GM12878 (cell line): ENCODE results near the gene RERE. TPM values are rescaled to one million over a fixed set of nuclear protein-coding genes. Genes with fewer than 3 reads are reported as not detected.

ENCODE experiments used
- ATAC-seq: fragments of 200-7000 bp; cut with Tn5 transposase; 3 replicates; pipeline ENCODE4 v1.9.1; 2020; ENCODE audit warnings: mild to moderate bottlenecking, moderate library complexity
- BruUV-seq: library from RNA; stranded (reverse); fragments of 400-500 nt; replicated peaks from 2 replicates; lab custom pipeline; 2021; lab: Mats Ljungman, UMichigan
- CTCF ChIA-PET: fragments of 300-600 bp; sonication (Branson Sonifier 250); formaldehyde crosslinking; extraction: SDS; loops from one replicate; lab custom pipeline; 2021; ENCODE audit warnings: inconsistent platforms; lab: Yijun Ruan, JAX
- POLR2A ChIA-PET: fragments of 350-600 bp; formaldehyde crosslinking; extraction: SDS; loops from one replicate; lab custom pipeline; 2021; ENCODE audit warnings: inconsistent platforms; lab: Charles Lee
- RAD21 ChIA-PET: fragments of 300-600 bp; sonication (Branson Sonifier 250); formaldehyde crosslinking; loops from one replicate; lab custom pipeline; 2023; ENCODE audit warnings: antibody characterized with exemption; ENCODE audit not compliant: unreplicated experiment; lab: Charles Lee
- SMC1A ChIA-PET: fragments of 300-600 bp; sonication (Branson Sonifier 250); formaldehyde crosslinking; loops from one replicate; lab custom pipeline; 2023; ENCODE audit not compliant: unreplicated experiment, uncharacterized antibody; lab: Charles Lee
- DNase-seq: peaks from one replicate; pipeline ENCODE4 v3.0.0-alpha.2; 2011; ENCODE audit warnings: low read depth, low spot score
- FAIRE-seq: peaks from 3 replicates; lab custom pipeline; 2011; peaks lifted over from hg19 to GRCh38; lab: Jason Lieb, UNC
- H2AFZ ChIP-seq: 2 replicates; pipeline ENCODE4 v1.6.0; 2011; ENCODE audit warnings: low read depth, low read length, control low read depth; ENCODE audit not compliant: control insufficient read depth
- H3K27ac ChIP-seq: 2 replicates; pipeline ENCODE4 v1.5.1; 2011; ENCODE audit warnings: control low read depth; ENCODE audit not compliant: control insufficient read depth, insufficient read depth
- H3K27me3 ChIP-seq, 2 experiments: replicated peaks in 1 of 2; 2 replicates each; pipeline versions ENCODE4 v1.6.0 to v1.6.1; 2011; ENCODE audit warnings: low read length in 1 of 2; ENCODE audit not compliant: control insufficient read depth in 2 of 2, insufficient read depth in 2 of 2
- H3K36me3 ChIP-seq, 2 experiments: 2 replicates each; pipeline ENCODE4 v1.5.1; 2011; ENCODE audit warnings: low read length in 1 of 2; ENCODE audit not compliant: control insufficient read depth in 2 of 2, insufficient read depth in 2 of 2
- H3K4me1 ChIP-seq: 2 replicates; pipeline ENCODE4 v1.6.1; 2011; ENCODE audit warnings: mild to moderate bottlenecking, low read length, moderate library complexity, mixed read lengths; ENCODE audit not compliant: control insufficient read depth, insufficient read depth
- H3K4me2 ChIP-seq: 2 replicates; pipeline ENCODE4 v1.6.0; 2011; ENCODE audit warnings: control low read depth; ENCODE audit not compliant: control insufficient read depth, insufficient read depth
- H3K4me3 ChIP-seq: fragments of 200-600 bp; sonication (generic); 2 replicates; pipeline ENCODE4 v1.5.1; 2016
- H3K79me2 ChIP-seq: 2 replicates; pipeline ENCODE4 v1.6.0; 2011; ENCODE audit warnings: low read length; ENCODE audit not compliant: control insufficient read depth, insufficient read depth
- H3K9ac ChIP-seq: 2 replicates; pipeline ENCODE4 v1.8.0; 2011; ENCODE audit warnings: low read length, control low read depth, mixed read lengths; ENCODE audit not compliant: control insufficient read depth, insufficient read depth
- H3K9me3 ChIP-seq: replicated peaks from 3 replicates; pipeline ENCODE4 v1.5.1; 2011; ENCODE audit warnings: mild to moderate bottlenecking, low read length; ENCODE audit not compliant: control insufficient read depth, insufficient read depth
- H4K20me1 ChIP-seq: 2 replicates; pipeline ENCODE4 v1.6.0; 2011; ENCODE audit not compliant: control insufficient read depth, insufficient read depth
- BRCA1 ChIP-seq: IDR thresholded peaks from 2 replicates; pipeline ENCODE4 v1.6.1; 2011; ENCODE audit warnings: low read depth, low read length, improper control_type of control experiment
- EED ChIP-seq: sonication (generic); IDR thresholded peaks from 2 replicates; pipeline ENCODE4 v1.6.1; 2016; ENCODE audit warnings: antibody characterized with exemption, low read depth
- GABPA ChIP-seq: IDR thresholded peaks from 2 replicates; pipeline ENCODE4 v1.6.1; 2014; ENCODE audit warnings: antibody characterized with exemption, low read depth, mild to moderate bottlenecking, inconsistent platforms
- GATAD2B ChIP-seq: fragments of 450-650 bp; conservative IDR thresholded peaks from 2 replicates; pipeline ENCODE4 v1.6.1; 2017; ENCODE audit warnings: low read depth, mild to moderate bottlenecking, moderate library complexity
- HDGF ChIP-seq: fragments of 450-650 bp; IDR thresholded peaks from 2 replicates; pipeline ENCODE4 v1.6.1; 2016; ENCODE audit warnings: antibody characterized with exemption
- MXI1 ChIP-seq: fragments of 150-350 bp; IDR thresholded peaks from 2 replicates; pipeline ENCODE4 v1.6.1; 2011; ENCODE audit warnings: low read depth, mild to moderate bottlenecking, inconsistent platforms, low read length, improper control_type of control experiment
- POLR2AphosphoS5 ChIP-seq: IDR thresholded peaks from 2 replicates; pipeline ENCODE4 v1.6.1; 2011; ENCODE audit warnings: mild to moderate bottlenecking, low read length, inconsistent platforms
- SIX5 ChIP-seq: IDR thresholded peaks from 2 replicates; pipeline ENCODE4 v1.6.1; 2011; ENCODE audit warnings: mild to moderate bottlenecking, low read depth, low read length, moderate library complexity; ENCODE audit not compliant: severe bottlenecking
- TCF7 ChIP-seq: IDR thresholded peaks from 2 replicates; pipeline ENCODE4 v1.6.1; 2014; ENCODE audit warnings: antibody characterized with exemption, borderline replicate concordance
- ZZZ3 ChIP-seq: IDR thresholded peaks from 2 replicates; pipeline ENCODE4 v1.6.1; 2011; ENCODE audit warnings: low read depth; ENCODE audit not compliant: control insufficient read depth, insufficient read length
- WGBS: methylation state at CpG from one replicate; pipeline ENCODE4 v1.1.6; 2016; ENCODE audit warnings: low lambda C conversion rate; ENCODE audit not compliant: insufficient replicate concordance, insufficient coverage; ENCODE audit errors: missing lambda C conversion rate; 5-methylcytosine and 5-hydroxymethylcytosine counted together
- in situ Hi-C: fragments of 300-500 bp; cut with MboI; formaldehyde crosslinking; loops from 9 replicates; pipeline ENCODE4 v1.14.3; 2018; ENCODE audit warnings: mixed read lengths
- intact Hi-C: fragments of 100-400 bp; cut with micrococcal nuclease; formaldehyde crosslinking; loops from one replicate; pipeline ENCODE4 v1.14.2; 2022; ENCODE audit not compliant: unreplicated experiment
- polyA plus RNA-seq, 11 experiments: library from polyadenylated mRNA; depleted of rRNA in 4 of 11; unstranded in 6 of 11; stranded (reverse) in 5 of 11; fragments of >200 nt; fragmentation: Nextera tagmentation in 4 of 11; fragmentation: Illumina TruSeq in 1 of 11; extraction: Ambion mirVana in 4 of 11; extraction: Trizol in 1 of 11; gene quantifications; 1 replicate in 1 of 11; 2 replicates in 10 of 11; pipeline versions ENCODE4 v1.2.1 to v1.2.3, GENCODE V29; 2011 to 2016; ENCODE audit warnings: inconsistent platforms in 2 of 11, missing spikeins in 2 of 11, low read depth in 1 of 11
- total RNA-seq, 4 experiments: library from RNA; depleted of rRNA in 3 of 4; stranded (reverse); fragments of >200 nt in 3 of 4; fragmentation: Illumina TruSeq in 1 of 4; extraction: Trizol in 1 of 4; gene quantifications; 2 replicates each; pipeline versions ENCODE4 v1.2.1 to v1.2.3, GENCODE V29; 2013 to 2021
- TF ChIP-seq, protein P1 (sequence below): fragments of 450-650 bp; IDR thresholded peaks from 2 replicates; pipeline ENCODE4 v1.6.1; 2014; ENCODE audit warnings: mild to moderate bottlenecking
- TF ChIP-seq, protein P2 (sequence below): fragments of 450-650 bp; IDR thresholded peaks from 2 replicates; pipeline ENCODE4 v1.6.1; 2017; ENCODE audit warnings: antibody characterized with exemption, mild to moderate bottlenecking, moderate library complexity

Gene RERE
- total and polyA plus RNA-seq, 10 of the 15 experiments (the other 5 are each of a cell fraction or from before 2014, with no cell fraction given), result 5.2 to 60.5 (median 20.2) TPM

- H3K27me3 ChIP-seq, result no peaks in the 10 kb centered on the region
- no peaks in the 10 kb centered on the region for H4K20me1 ChIP-seq
- H3K9ac ChIP-seq, result no peak overlapping the region
- POLR2A ChIA-PET, result interaction anchor here (0.6 kb wide), 1 partner anchor 334 kb away, joined by 4 read pairs; no protein-coding TSS in a partner anchor
- H3K4me1 ChIP-seq, result no peaks in the 10 kb centered on the region
- no peak overlapping the region for H3K27ac ChIP-seq
- no peak overlapping the region for H3K4me3 ChIP-seq
- SMC1A ChIA-PET, result interaction anchor here (1.4 to 3.6 kb wide), 2 partner anchors 281 to 297 kb away, joined by 5 to 47 read pairs; no protein-coding TSS in a partner anchor
- no peaks in the 10 kb centered on the region for H3K36me3 ChIP-seq
- no TSS peak for BruUV-seq
- intact Hi-C loops (loop anchor here (5.0 kb wide), 1 partner anchor 330 kb away; no protein-coding TSS in a partner anchor), in situ Hi-C loops (loop anchor here (5.0 kb wide), 1 partner anchor 290 kb away; no protein-coding TSS in a partner anchor)
- ATAC-seq (no peak), FAIRE-seq (no peak), DNase-seq (no peak)
- WGBS, result 71% methylated on average over 17 of the region's 17 CpGs
- no peak overlapping the region for H3K4me2 ChIP-seq
- no peaks in the 10 kb centered on the region for H3K9me3 ChIP-seq
- TF ChIP-seq TCF7, result no peak
- TF ChIP-seq POLR2AphosphoS5, result no peak
- TF ChIP-seq HDGF, result no peak
- TF ChIP-seq, protein P1, sequence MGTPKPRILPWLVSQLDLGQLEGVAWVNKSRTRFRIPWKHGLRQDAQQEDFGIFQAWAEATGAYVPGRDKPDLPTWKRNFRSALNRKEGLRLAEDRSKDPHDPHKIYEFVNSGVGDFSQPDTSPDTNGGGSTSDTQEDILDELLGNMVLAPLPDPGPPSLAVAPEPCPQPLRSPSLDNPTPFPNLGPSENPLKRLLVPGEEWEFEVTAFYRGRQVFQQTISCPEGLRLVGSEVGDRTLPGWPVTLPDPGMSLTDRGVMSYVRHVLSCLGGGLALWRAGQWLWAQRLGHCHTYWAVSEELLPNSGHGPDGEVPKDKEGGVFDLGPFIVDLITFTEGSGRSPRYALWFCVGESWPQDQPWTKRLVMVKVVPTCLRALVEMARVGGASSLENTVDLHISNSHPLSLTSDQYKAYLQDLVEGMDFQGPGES, result no peak
- no peak for TF ChIP-seq ZZZ3
- TF ChIP-seq MXI1, result no peak
- no peak for TF ChIP-seq GABPA
- TF ChIP-seq, protein P2, sequence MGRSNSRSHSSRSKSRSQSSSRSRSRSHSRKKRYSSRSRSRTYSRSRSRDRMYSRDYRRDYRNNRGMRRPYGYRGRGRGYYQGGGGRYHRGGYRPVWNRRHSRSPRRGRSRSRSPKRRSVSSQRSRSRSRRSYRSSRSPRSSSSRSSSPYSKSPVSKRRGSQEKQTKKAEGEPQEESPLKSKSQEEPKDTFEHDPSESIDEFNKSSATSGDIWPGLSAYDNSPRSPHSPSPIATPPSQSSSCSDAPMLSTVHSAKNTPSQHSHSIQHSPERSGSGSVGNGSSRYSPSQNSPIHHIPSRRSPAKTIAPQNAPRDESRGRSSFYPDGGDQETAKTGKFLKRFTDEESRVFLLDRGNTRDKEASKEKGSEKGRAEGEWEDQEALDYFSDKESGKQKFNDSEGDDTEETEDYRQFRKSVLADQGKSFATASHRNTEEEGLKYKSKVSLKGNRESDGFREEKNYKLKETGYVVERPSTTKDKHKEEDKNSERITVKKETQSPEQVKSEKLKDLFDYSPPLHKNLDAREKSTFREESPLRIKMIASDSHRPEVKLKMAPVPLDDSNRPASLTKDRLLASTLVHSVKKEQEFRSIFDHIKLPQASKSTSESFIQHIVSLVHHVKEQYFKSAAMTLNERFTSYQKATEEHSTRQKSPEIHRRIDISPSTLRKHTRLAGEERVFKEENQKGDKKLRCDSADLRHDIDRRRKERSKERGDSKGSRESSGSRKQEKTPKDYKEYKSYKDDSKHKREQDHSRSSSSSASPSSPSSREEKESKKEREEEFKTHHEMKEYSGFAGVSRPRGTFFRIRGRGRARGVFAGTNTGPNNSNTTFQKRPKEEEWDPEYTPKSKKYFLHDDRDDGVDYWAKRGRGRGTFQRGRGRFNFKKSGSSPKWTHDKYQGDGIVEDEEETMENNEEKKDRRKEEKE, result no peak
- no peak for TF ChIP-seq BRCA1
- TF ChIP-seq GATAD2B, result no peak
- no peak for TF ChIP-seq SIX5
- TF ChIP-seq EED, result no peak
- CTCF ChIA-PET, result interaction anchor here (1.6 to 7.3 kb wide), 6 partner anchors 10 to 329 kb away, joined by 6 to 161 read pairs (median 14); no protein-coding TSS in a partner anchor
- H3K79me2 ChIP-seq, result no peaks in the 10 kb centered on the region
- no peak overlapping the region for H2AFZ ChIP-seq
- RAD21 ChIA-PET, result interaction anchor here (6.2 kb wide), 1 partner anchor 297 kb away, joined by 96 read pairs; no protein-coding TSS in a partner anchor
These were observed 504.9 kb downstream of the RERE start for GRCh38 chr1:8312235-8313218.
